Esophagus (tissue), 2 donors: ENCODE data around the gene NFIA. TPM values are rescaled to one million over a fixed set of nuclear protein-coding genes. Genes with fewer than 3 reads are reported as not detected.
A peak's percentile ranks its signal among the peaks of the same experiment; 100 is the strongest.
"Not testable (repeated sequence)": the region's sequence is repeated elsewhere in the genome, so short reads cannot be mapped to it uniquely, and the experiment has no call there.

ENCODE experiments used
- H3K27ac ChIP-seq, 2 donors: one replicate each; pipeline ENCODE4 v1.5.1; 2013; ENCODE audit warnings: low read depth in 2 of 2, mild to moderate bottlenecking in 2 of 2, inconsistent platforms in 1 of 2, low read length in 1 of 2, moderate library complexity in 1 of 2
- H3K27me3 ChIP-seq, 2 donors: one replicate each; pipeline ENCODE4 v1.6.1; 2013; ENCODE audit warnings: low read length in 2 of 2, control low read depth in 1 of 2, mild to moderate bottlenecking in 1 of 2; ENCODE audit not compliant: insufficient read depth in 2 of 2, control insufficient read depth in 1 of 2
- H3K36me3 ChIP-seq, 2 donors: one replicate each; pipeline ENCODE4 v1.6.1; 2013; ENCODE audit warnings: low read length in 1 of 2; ENCODE audit not compliant: control insufficient read depth in 2 of 2, insufficient read depth in 2 of 2
- H3K4me1 ChIP-seq, 2 donors: one replicate each; pipeline ENCODE4 v1.6.1; 2013; ENCODE audit warnings: low read length in 1 of 2; ENCODE audit not compliant: control insufficient read depth in 2 of 2, insufficient read depth in 2 of 2
- H3K4me3 ChIP-seq, 2 donors: one replicate each; pipeline ENCODE4 v1.5.1; 2013; ENCODE audit warnings: low read length in 2 of 2, mild to moderate bottlenecking in 2 of 2, low read depth in 1 of 2, moderate library complexity in 1 of 2
- H3K9me3 ChIP-seq, 2 donors: one replicate each; pipeline ENCODE4 v1.6.1; 2013; ENCODE audit warnings: mild to moderate bottlenecking in 2 of 2, low read depth in 1 of 2, low read length in 1 of 2, moderate library complexity in 1 of 2; ENCODE audit not compliant: control insufficient read depth in 2 of 2, insufficient read depth in 1 of 2
- WGBS, 2 donors: extraction: QIAGEN DNeasy Blood & Tissue Kit; methylation state at CpG; one replicate each; pipeline ENCODE4 v1.1.7; 2013; 5-methylcytosine and 5-hydroxymethylcytosine counted together
- polyA plus RNA-seq, 2 donors: library from polyadenylated mRNA; stranded (reverse); fragments of 200-250 nt; gene quantifications; one replicate each; pipeline ENCODE4 v1.2.3, GENCODE V29; 2013
- donor health status: healthy with polysubstance abuse.
- donor health status: Bipolar disorder and iron deficiency.

The NFIA gene
- polyA plus RNA-seq, 2 donors, result 9.0 to 11.0 TPM

GRCh38 chr1:61274939-61275338, 192.6 kb downstream of the NFIA start:
- WGBS, 2 donors, result 75 to 78% methylated on average over 7 of the region's 7 CpGs
- no peak overlapping the region for H3K4me3 ChIP-seq

DNA sequence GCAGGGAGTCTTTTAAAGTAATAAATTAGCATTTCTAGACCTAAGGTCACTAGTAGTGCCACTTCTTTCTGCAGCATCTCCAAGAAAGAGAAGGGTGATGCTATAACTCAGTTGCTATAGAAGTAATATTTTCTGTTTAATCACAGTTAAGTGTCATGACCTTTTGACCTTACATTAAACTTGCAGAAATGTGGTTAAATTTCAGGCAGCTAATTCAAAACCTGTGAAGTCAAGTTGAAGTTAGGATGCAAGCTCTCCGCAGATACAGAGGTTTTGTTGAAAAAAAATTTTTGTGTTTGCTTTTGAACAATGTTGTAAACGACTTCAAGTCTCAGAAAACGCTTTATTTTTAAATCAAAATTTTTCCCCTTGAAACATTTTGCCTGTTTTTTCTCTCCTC, 193.9 kb downstream of the NFIA start:
- H3K27me3 ChIP-seq, result no peaks in the 10 kb centered on the region
- H3K9me3 ChIP-seq, result no peaks in the 10 kb centered on the region
- no peak overlapping the region for H3K4me3 ChIP-seq
- no peaks in the 10 kb centered on the region for H3K36me3 ChIP-seq
- H3K27ac ChIP-seq, result no peak overlapping the region
- WGBS, 2 donors, result 80 to 84% methylated on average over 3 of the region's 3 CpGs
- no peaks in the 10 kb centered on the region for H3K4me1 ChIP-seq

More at GRCh38 chr1:61274939-61275338, 192.6 kb downstream of the NFIA start:
- Histone ChIP-seq H3K4me1 (no peaks in the 10 kb centered on the region), H3K36me3 (no peaks in the 10 kb centered on the region), H3K27ac (no peak overlapping the region), H3K27me3 (no peaks in the 10 kb centered on the region), H3K9me3 (no peaks in the 10 kb centered on the region)

- Histone ChIP-seq H3K4me1 (no peaks in the 10 kb centered on the region), H3K9me3 (no peaks in the 10 kb centered on the region), H3K36me3 (no peaks in the 10 kb centered on the region), H3K27ac (peak overlapping the region; percentile 4 to 60), H3K27me3 (no peaks in the 10 kb centered on the region), H3K4me3 (peak overlapping the region in 1 of 2 donors; percentile 4)
- WGBS, 2 donors, result 68 to 73% methylated on average over 7 of the region's 7 CpGs
Observed at GRCh38 chr1:61277121-61277690, 194.8 kb downstream of the NFIA start.

- H3K36me3 ChIP-seq, H3K9me3 ChIP-seq, H3K4me3 ChIP-seq, H3K27ac ChIP-seq, H3K4me1 ChIP-seq, H3K27me3 ChIP-seq: not testable (repeated sequence)
- 83 to 87% methylated on average over 8 of the region's 8 CpGs for WGBS, 2 donors
Observed at GRCh38 chr1:61278503-61278902, 196.1 kb downstream of the NFIA start.

DNA sequence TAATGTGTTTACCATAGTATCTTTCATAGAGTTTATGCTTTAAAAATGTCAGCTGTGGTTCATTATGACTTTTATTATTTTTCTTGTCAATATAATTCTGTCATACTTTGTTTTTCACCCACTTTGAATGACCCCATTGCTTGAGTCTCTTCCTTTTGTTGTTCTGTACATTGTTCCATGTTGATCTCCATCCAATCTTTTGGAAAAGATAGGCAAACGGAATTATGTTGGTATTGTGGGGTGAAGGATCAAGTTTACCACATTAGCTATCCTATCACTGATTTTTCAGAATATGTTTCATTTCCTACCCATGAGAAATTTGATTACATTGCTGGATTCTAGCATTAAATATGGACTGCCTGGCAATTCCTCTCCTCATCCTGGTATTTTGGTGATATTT, 196.6 kb downstream of the NFIA start:
- H3K27me3 ChIP-seq, result no peaks in the 10 kb centered on the region
- WGBS, 2 donors, result 54 to 77% methylated on average over 1 of the region's 1 CpG
- H3K9me3 ChIP-seq, result no peaks in the 10 kb centered on the region
- H3K27ac ChIP-seq, result no peak overlapping the region
- no peak overlapping the region for H3K4me3 ChIP-seq
- H3K4me1 ChIP-seq, result no peaks in the 10 kb centered on the region
- H3K36me3 ChIP-seq, result no peaks in the 10 kb centered on the region

- Histone ChIP-seq H3K4me1 (no peaks in the 10 kb centered on the region), H3K4me3 (no peak overlapping the region), H3K36me3 (no peaks in the 10 kb centered on the region), H3K27me3 (no peaks in the 10 kb centered on the region), H3K9me3 (no peaks in the 10 kb centered on the region), H3K27ac (no peak overlapping the region)
- WGBS, 2 donors, result 76% methylated on average over 4 of the region's 4 CpGs
Observed at GRCh38 chr1:61279570-61279969, 197.2 kb downstream of the NFIA start.

DNA sequence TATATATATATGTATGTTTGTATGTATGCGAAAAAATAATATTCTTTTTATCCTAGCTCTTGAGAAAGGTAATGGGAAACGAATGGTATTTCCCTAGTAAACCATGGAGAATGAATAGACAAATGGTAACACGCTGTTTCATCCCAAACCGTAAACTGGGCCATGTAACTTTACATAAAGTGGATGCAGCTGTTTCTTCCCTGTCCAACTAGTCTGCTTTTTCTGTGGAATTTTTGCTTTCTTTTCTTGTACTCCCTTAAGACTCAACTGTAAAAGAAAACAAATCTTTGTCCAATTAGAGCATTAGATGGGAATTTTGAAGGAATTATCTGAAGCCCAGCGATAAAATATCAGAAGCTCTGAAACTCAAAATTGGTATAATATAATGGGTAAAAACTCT, 198.1 kb downstream of the NFIA start:
- Histone ChIP-seq H3K27me3 (no peaks in the 10 kb centered on the region), H3K27ac (no peak overlapping the region), H3K4me1 (no peaks in the 10 kb centered on the region), H3K9me3 (no peaks in the 10 kb centered on the region), H3K36me3 (no peaks in the 10 kb centered on the region), H3K4me3 (no peak overlapping the region)
- WGBS, 2 donors, result 85 to 88% methylated on average over 5 of the region's 5 CpGs

- H3K4me3 ChIP-seq, result no peak overlapping the region
- WGBS, 2 donors, result 72 to 75% methylated on average over 3 of the region's 3 CpGs
- no peaks in the 10 kb centered on the region for H3K9me3 ChIP-seq
- no peak overlapping the region for H3K27ac ChIP-seq
- H3K36me3 ChIP-seq, result no peaks in the 10 kb centered on the region
- H3K27me3 ChIP-seq, result no peaks in the 10 kb centered on the region
- H3K4me1 ChIP-seq, result no peaks in the 10 kb centered on the region
Observed at GRCh38 chr1:61282387-61282786, 200.0 kb downstream of the NFIA start.

GRCh38 chr1:61284248-61284854, 202.0 kb downstream of the NFIA start:
- Histone ChIP-seq H3K27me3 (no peaks in the 10 kb centered on the region), H3K27ac (no peak overlapping the region), H3K4me3 (no peak overlapping the region), H3K9me3 (no peaks in the 10 kb centered on the region), H3K36me3 (no peaks in the 10 kb centered on the region), H3K4me1 (no peaks in the 10 kb centered on the region)
- 74 to 83% methylated on average over 3 of the region's 3 CpGs for WGBS, 2 donors

DNA sequence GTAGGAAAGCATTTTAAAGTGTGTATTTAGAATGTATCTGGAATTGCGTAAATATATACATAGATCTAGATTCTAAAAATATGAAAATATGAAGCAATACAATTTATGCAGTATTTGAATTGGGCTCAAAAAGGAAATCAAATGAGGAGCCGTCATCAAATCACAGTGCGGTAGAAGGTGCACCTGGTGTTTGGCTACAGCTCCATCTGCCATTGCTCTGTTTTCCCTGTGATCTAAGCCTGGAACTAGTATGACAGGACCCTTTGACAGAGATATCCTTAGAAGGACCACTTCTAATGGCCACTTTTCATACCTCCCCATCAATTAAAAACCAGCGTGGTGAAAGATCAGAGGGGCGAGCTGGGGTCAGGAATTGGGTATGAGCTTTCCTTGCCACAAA, 202.6 kb downstream of the NFIA start:
- Histone ChIP-seq H3K27ac (no peak overlapping the region), H3K27me3 (no peaks in the 10 kb centered on the region)
- 93 to 95% methylated on average over 5 of the region's 5 CpGs for WGBS, 2 donors

More for the DNA sequence above, 202.6 kb downstream of the NFIA start:
- H3K4me3 ChIP-seq, result no peak overlapping the region
- no peaks in the 10 kb centered on the region for H3K4me1 ChIP-seq
- H3K9me3 ChIP-seq, result no peaks in the 10 kb centered on the region
- no peaks in the 10 kb centered on the region for H3K36me3 ChIP-seq
